Measurements from ENCODE around the gene SLC9A9. TPM values are rescaled to one million over a fixed set of nuclear protein-coding genes. Genes with fewer than 3 reads are reported as not detected.

Gene SLC9A9
- total and polyA plus RNA-seq, 9 of the 15 experiments (the other 6 are each of a cell fraction or from before 2014, with no cell fraction given): 0.03 to 0.13 TPM; not detected in 7

GRCh38 chr3:143326983-143327778, 521.1 kb downstream of the SLC9A9 start (continued):
- TF ChIP-seq, protein P1, sequence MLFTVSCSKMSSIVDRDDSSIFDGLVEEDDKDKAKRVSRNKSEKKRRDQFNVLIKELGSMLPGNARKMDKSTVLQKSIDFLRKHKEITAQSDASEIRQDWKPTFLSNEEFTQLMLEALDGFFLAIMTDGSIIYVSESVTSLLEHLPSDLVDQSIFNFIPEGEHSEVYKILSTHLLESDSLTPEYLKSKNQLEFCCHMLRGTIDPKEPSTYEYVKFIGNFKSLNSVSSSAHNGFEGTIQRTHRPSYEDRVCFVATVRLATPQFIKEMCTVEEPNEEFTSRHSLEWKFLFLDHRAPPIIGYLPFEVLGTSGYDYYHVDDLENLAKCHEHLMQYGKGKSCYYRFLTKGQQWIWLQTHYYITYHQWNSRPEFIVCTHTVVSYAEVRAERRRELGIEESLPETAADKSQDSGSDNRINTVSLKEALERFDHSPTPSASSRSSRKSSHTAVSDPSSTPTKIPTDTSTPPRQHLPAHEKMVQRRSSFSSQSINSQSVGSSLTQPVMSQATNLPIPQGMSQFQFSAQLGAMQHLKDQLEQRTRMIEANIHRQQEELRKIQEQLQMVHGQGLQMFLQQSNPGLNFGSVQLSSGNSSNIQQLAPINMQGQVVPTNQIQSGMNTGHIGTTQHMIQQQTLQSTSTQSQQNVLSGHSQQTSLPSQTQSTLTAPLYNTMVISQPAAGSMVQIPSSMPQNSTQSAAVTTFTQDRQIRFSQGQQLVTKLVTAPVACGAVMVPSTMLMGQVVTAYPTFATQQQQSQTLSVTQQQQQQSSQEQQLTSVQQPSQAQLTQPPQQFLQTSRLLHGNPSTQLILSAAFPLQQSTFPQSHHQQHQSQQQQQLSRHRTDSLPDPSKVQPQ (CRISPR knock-in tag; IDR thresholded peaks at IDR 0.05; ENCODE audit: borderline replicate concordance): no peak
- TF ChIP-seq, protein P2, sequence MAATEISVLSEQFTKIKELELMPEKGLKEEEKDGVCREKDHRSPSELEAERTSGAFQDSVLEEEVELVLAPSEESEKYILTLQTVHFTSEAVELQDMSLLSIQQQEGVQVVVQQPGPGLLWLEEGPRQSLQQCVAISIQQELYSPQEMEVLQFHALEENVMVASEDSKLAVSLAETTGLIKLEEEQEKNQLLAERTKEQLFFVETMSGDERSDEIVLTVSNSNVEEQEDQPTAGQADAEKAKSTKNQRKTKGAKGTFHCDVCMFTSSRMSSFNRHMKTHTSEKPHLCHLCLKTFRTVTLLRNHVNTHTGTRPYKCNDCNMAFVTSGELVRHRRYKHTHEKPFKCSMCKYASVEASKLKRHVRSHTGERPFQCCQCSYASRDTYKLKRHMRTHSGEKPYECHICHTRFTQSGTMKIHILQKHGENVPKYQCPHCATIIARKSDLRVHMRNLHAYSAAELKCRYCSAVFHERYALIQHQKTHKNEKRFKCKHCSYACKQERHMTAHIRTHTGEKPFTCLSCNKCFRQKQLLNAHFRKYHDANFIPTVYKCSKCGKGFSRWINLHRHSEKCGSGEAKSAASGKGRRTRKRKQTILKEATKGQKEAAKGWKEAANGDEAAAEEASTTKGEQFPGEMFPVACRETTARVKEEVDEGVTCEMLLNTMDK (IDR thresholded peaks at IDR 0.05; ENCODE audit: borderline replicate concordance, insufficient read depth, low read depth, low read length, poor library complexity, severe bottlenecking): no peak
- TF ChIP-seq, protein P3, sequence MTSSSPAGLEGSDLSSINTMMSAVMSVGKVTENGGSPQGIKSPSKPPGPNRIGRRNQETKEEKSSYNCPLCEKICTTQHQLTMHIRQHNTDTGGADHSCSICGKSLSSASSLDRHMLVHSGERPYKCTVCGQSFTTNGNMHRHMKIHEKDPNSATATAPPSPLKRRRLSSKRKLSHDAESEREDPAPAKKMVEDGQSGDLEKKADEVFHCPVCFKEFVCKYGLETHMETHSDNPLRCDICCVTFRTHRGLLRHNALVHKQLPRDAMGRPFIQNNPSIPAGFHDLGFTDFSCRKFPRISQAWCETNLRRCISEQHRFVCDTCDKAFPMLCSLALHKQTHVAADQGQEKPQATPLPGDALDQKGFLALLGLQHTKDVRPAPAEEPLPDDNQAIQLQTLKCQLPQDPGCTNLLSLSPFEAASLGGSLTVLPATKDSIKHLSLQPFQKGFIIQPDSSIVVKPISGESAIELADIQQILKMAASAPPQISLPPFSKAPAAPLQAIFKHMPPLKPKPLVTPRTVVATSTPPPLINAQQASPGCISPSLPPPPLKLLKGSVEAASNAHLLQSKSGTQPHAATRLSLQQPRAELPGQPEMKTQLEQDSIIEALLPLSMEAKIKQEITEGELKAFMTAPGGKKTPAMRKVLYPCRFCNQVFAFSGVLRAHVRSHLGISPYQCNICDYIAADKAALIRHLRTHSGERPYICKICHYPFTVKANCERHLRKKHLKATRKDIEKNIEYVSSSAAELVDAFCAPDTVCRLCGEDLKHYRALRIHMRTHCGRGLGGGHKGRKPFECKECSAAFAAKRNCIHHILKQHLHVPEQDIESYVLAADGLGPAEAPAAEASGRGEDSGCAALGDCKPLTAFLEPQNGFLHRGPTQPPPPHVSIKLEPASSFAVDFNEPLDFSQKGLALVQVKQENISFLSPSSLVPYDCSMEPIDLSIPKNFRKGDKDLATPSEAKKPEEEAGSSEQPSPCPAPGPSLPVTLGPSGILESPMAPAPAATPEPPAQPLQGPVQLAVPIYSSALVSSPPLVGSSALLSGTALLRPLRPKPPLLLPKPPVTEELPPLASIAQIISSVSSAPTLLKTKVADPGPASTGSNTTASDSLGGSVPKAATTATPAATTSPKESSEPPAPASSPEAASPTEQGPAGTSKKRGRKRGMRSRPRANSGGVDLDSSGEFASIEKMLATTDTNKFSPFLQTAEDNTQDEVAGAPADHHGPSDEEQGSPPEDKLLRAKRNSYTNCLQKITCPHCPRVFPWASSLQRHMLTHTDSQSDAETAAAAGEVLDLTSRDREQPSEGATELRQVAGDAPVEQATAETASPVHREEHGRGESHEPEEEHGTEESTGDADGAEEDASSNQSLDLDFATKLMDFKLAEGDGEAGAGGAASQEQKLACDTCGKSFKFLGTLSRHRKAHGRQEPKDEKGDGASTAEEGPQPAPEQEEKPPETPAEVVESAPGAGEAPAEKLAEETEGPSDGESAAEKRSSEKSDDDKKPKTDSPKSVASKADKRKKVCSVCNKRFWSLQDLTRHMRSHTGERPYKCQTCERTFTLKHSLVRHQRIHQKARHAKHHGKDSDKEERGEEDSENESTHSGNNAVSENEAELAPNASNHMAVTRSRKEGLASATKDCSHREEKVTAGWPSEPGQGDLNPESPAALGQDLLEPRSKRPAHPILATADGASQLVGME (CRISPR knock-in tag; IDR thresholded peaks at IDR 0.05): no peak
- TF ChIP-seq TCFL5 (CRISPR knock-in tag; conservative IDR thresholded peaks at IDR 0.05): no peak
- no peak for TF ChIP-seq ZNF395 (CRISPR knock-in tag; IDR thresholded peaks at IDR 0.05)
- TF ChIP-seq EWSR1 (IDR thresholded peaks at IDR 0.05; ENCODE audit: borderline replicate concordance, low read depth, partially characterized antibody): no peak
- no peak for TF ChIP-seq CUX1 (CRISPR knock-in tag; IDR thresholded peaks at IDR 0.05)
